Measurements from ENCODE around the gene OST4.

Gene OST4

GRCh38 chr2:27084297-27085061 is 13.0 kb upstream of the OST4 start:
- no peaks in the 10 kb centered on the region for H4K20me1 ChIP-seq (ENCODE audit: insufficient read depth, low read length)
- no peak overlapping the region for H3K27ac ChIP-seq (ENCODE audit: low read length)
- H3F3A ChIP-seq (ENCODE audit: insufficient read depth, low read length), result peaks cover 27% of the 10 kb centered on the region
- H2AFZ ChIP-seq (ENCODE audit: low read length), result no peak overlapping the region
- H3K4me3 ChIP-seq (ENCODE audit: low read length), result no peak overlapping the region
- no peak for DNase-seq
- TF ChIP-seq EZH2 (optimal IDR thresholded peaks at IDR 0.05; ENCODE audit: low read depth, low read length) (no peak), EZH2phosphoT487 (IDR thresholded peaks at IDR 0.05; ENCODE audit: low read length) (no peak)
- TF ChIP-seq, protein P1, sequence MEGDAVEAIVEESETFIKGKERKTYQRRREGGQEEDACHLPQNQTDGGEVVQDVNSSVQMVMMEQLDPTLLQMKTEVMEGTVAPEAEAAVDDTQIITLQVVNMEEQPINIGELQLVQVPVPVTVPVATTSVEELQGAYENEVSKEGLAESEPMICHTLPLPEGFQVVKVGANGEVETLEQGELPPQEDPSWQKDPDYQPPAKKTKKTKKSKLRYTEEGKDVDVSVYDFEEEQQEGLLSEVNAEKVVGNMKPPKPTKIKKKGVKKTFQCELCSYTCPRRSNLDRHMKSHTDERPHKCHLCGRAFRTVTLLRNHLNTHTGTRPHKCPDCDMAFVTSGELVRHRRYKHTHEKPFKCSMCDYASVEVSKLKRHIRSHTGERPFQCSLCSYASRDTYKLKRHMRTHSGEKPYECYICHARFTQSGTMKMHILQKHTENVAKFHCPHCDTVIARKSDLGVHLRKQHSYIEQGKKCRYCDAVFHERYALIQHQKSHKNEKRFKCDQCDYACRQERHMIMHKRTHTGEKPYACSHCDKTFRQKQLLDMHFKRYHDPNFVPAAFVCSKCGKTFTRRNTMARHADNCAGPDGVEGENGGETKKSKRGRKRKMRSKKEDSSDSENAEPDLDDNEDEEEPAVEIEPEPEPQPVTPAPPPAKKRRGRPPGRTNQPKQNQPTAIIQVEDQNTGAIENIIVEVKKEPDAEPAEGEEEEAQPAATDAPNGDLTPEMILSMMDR (IDR thresholded peaks at IDR 0.05; ENCODE audit: low read length), result no peak
- H3K4me1 ChIP-seq (ENCODE audit: low read length), result peaks cover 25% of the 10 kb centered on the region
- H3K27me3 ChIP-seq (replicated peaks; ENCODE audit: insufficient read depth, low read length), result no peaks in the 10 kb centered on the region
- H3K9me2 ChIP-seq (replicated peaks; ENCODE audit: insufficient read depth, low read length), result no peaks in the 10 kb centered on the region
- H3K4me2 ChIP-seq (ENCODE audit: low read depth, low read length), result no peak overlapping the region
- H3K9ac ChIP-seq (ENCODE audit: low read length), result no peak overlapping the region
- no peaks in the 10 kb centered on the region for H3K36me3 ChIP-seq (replicated peaks; ENCODE audit: insufficient read depth, low read length)
- H3K79me2 ChIP-seq (ENCODE audit: low read length), result peaks cover 30% of the 10 kb centered on the region
- H3K9me3 ChIP-seq (replicated peaks; ENCODE audit: insufficient read depth, low read length), result no peaks in the 10 kb centered on the region

DNA sequence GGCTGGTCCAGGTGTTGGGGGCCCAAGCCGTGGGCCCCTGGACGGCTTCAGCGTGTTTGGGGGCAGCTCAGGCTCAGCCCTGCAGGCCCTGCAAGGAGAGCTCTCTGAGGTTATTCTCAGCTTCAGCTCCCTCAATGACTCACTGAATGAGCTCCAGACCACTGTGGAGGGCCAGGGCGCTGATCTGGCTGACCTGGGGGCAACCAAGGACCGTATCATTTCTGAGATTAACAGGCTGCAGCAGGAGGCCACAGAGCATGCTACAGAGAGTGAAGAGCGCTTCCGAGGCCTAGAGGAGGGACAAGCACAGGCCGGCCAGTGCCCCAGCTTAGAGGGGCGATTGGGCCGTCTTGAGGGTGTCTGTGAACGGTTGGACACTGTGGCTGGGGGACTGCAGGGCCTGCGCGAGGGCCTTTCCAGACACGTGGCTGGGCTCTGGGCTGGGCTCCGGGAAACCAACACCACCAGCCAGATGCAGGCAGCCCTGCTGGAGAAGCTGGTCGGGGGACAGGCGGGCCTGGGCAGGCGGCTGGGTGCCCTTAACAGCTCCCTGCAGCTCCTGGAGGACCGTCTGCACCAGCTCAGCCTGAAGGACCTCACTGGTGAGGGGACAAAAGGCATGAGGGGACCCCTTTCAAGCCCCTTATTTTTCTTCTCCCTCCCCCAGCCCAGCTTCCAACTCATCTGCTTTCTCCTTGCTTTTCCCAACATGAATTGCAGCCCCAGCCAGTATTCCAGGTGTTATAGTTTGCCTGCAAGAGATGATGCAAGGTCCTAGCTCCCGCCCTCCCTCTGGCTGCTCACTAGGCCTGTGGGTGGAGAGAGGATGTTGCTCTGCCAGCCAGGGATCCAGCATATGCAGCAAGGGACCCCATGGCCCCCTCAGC is 12.2 kb upstream of the OST4 start:
- TF ChIP-seq, protein P1 (IDR thresholded peaks at IDR 0.05; ENCODE audit: low read length), result no peak
- no peak for TF ChIP-seq EZH2phosphoT487 (IDR thresholded peaks at IDR 0.05; ENCODE audit: low read length)
- TF ChIP-seq EZH2 (optimal IDR thresholded peaks at IDR 0.05; ENCODE audit: low read depth, low read length), result no peak
- Histone ChIP-seq H3K9me3 (replicated peaks; ENCODE audit: insufficient read depth, low read length) (no peaks in the 10 kb centered on the region), H3K9me2 (replicated peaks; ENCODE audit: insufficient read depth, low read length) (no peaks in the 10 kb centered on the region), H3K36me3 (replicated peaks; ENCODE audit: insufficient read depth, low read length) (no peaks in the 10 kb centered on the region), H3K4me1 (ENCODE audit: low read length) (peaks cover 25% of the 10 kb centered on the region), H3K79me2 (ENCODE audit: low read length) (peaks cover 31% of the 10 kb centered on the region), H3K9ac (ENCODE audit: low read length) (no peak overlapping the region), H3K4me3 (ENCODE audit: low read length) (no peak overlapping the region), H3K4me2 (ENCODE audit: low read depth, low read length) (no peak overlapping the region), H3K27ac (ENCODE audit: low read length) (no peak overlapping the region), H4K20me1 (ENCODE audit: insufficient read depth, low read length) (no peaks in the 10 kb centered on the region), H3K27me3 (replicated peaks; ENCODE audit: insufficient read depth, low read length) (no peaks in the 10 kb centered on the region), H3F3A (ENCODE audit: insufficient read depth, low read length) (peaks cover 27% of the 10 kb centered on the region), H2AFZ (ENCODE audit: low read length) (no peak overlapping the region)
- DNase-seq, result no peak

- Histone ChIP-seq H3F3A (ENCODE audit: insufficient read depth, low read length) (peaks cover 27% of the 10 kb centered on the region), H3K4me2 (ENCODE audit: low read depth, low read length) (no peak overlapping the region), H2AFZ (ENCODE audit: low read length) (no peak overlapping the region), H3K9me3 (replicated peaks; ENCODE audit: insufficient read depth, low read length) (no peaks in the 10 kb centered on the region), H3K4me1 (ENCODE audit: low read length) (peaks cover 26% of the 10 kb centered on the region), H4K20me1 (ENCODE audit: insufficient read depth, low read length) (no peaks in the 10 kb centered on the region), H3K9me2 (replicated peaks; ENCODE audit: insufficient read depth, low read length) (no peaks in the 10 kb centered on the region), H3K9ac (ENCODE audit: low read length) (no peak overlapping the region), H3K79me2 (ENCODE audit: low read length) (peaks cover 28% of the 10 kb centered on the region), H3K27me3 (replicated peaks; ENCODE audit: insufficient read depth, low read length) (no peaks in the 10 kb centered on the region), H3K4me3 (ENCODE audit: low read length) (no peak overlapping the region), H3K36me3 (replicated peaks; ENCODE audit: insufficient read depth, low read length) (no peaks in the 10 kb centered on the region), H3K27ac (ENCODE audit: low read length) (no peak overlapping the region)
- no peak for DNase-seq
- TF ChIP-seq EZH2phosphoT487 (IDR thresholded peaks at IDR 0.05; ENCODE audit: low read length) (no peak), EZH2 (optimal IDR thresholded peaks at IDR 0.05; ENCODE audit: low read depth, low read length) (no peak)
- TF ChIP-seq, protein P1 (IDR thresholded peaks at IDR 0.05; ENCODE audit: low read length), result no peak
Measured at GRCh38 chr2:27082773-27083409, 11.4 kb upstream of the OST4 start.
